ENCODE results near the gene GUCA1A. TPM values are rescaled to one million over a fixed set of nuclear protein-coding genes. Genes with fewer than 3 reads are reported as not detected.

Gene GUCA1A
- total RNA-seq: not detected

DNA sequence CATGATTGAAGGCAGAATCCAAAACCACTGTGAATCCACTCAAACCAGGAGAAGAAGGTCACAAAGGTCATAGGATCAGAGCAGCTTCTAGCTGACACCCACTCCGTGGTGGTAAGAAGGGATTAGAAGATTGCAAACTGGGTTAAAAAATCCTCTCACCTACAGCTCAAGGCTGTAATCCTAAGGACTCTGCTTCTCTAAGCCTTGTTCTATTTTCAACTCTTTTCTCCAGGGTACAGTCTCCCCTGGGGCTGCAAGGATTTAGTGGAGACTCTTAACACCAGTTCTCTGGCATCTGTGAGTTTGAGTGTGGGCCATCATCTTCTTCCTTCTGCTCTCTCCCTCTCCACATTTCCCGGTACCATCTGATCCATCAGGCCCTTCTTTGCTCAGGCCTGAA lies at the start of gene GUCA1A:
Gene GUCA1A (plus strand): TSS at position 264 of the 400 bp plus-strand sequence. CDS start 250 bp downstream, outside the sequence.
- DNase-seq (ENCODE audit: low read depth in 2 of 3, low spot score in 2 of 3): no peak

DNA sequence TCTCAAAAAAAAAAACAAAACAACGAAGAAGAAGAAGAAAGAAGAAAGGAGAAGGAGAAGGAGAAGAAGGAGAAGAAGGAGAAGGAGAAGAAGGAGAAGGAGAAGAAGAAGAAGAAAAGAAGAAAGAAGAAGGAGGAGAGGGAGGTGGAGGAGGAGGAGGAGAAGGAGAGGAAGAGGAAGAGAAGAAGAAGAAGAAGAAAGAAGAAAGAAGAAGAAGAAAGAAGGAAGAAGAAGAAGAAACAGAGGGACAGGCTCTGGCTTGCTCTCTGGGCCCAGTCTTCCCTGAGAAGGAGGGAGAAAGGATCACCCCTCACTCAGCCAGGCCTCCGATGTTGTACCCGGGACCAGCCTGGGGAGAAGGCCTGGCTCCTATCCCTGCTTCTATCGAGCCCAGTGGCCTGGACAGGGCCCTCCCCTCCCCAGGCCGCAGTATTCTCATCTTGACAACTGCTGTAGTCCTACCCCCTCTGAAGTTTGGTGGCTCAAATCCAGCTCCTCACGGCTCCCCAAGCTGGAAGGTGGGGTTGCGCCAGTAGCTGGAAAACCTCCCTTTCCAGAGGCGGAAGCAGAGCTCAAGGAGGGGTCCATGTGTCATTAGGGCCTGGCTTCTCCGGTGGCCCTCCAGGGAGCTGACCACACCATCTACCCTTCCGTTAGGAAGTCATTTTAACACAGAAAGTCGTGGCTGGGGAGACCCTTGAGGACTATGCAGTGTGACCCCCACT lies 49.6 kb upstream of the GUCA1A start:
- no peak for DNase-seq (ENCODE audit: low read depth in 2 of 3, low spot score in 2 of 3)

DNA sequence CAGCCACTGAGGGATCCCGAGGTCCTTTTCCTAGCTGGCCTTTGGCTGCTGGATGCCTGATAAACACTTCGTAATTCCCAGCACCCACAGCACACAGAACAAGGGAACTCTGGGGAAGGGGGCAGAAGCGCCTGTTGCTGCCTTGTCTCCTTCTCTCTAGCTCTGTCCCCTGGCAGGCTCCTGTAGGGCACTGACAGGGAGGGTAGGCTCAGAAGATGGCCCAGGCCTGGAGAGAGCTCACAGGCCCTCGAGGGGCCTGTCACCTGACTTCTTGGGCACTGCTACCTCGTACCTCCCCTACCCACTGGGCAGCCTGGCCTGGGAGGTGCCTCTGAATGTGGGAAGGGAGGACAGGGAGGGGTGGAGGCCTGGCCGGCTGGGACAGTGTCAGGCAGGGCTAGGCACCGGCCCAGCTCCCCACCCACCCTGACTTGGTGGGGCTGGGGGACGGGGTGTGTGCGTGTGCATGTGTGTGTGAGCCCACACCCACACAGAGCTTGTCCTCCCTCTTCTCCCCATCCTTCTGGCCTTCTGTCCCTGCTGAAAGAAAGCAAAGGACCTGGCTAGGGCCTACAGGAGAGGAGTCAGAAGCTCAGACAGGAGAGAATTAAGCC lies 48.8 kb upstream of the GUCA1A start:
- no peak for DNase-seq (ENCODE audit: low read depth in 2 of 3, low spot score in 2 of 3)

DNA sequence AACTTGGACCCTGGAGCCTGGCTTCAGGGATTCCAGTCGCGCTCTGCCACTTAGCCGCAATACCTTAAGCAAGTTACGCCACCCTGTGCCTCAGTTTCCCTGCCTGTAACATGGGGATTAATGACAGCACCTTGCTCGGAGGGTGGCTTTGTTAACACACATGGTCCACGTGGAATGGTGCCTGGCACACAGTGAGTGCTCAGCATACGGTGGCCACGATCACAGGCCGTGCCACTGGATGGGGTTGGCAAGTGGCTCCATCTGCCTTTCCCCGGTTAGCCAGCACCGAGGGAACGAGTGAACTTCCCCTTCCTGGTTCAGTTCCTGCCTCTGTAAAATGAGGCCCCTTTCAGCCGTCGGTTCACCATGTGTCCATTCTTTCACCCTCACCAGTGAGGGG lies 47.9 kb upstream of the GUCA1A start:
- peak in 1 of 3 donors; percentile 10 for DNase-seq (ENCODE audit: low read depth in 2 of 3, low spot score in 2 of 3)

DNA sequence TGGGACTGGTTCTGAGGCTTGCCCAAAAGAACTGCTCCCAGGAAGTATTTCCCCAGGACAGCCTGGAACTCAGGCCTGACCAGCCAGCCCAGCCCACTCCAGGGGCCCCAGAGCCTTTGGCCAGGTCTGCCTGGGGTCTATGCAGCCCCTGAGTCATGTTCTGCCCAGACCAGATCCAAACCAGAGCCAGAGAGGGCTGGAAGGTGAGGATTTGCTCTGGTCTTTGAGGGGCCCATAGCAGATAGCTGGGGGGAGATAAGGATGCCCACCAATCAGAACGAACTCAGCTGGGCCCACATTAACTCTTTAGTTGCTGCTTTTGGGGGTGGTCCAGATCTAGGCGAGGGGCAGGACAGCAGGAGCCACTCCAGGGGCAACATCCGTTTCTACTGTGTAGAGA lies 47.5 kb upstream of the GUCA1A start:
- no peak for DNase-seq (ENCODE audit: low read depth in 2 of 3, low spot score in 2 of 3)

DNA sequence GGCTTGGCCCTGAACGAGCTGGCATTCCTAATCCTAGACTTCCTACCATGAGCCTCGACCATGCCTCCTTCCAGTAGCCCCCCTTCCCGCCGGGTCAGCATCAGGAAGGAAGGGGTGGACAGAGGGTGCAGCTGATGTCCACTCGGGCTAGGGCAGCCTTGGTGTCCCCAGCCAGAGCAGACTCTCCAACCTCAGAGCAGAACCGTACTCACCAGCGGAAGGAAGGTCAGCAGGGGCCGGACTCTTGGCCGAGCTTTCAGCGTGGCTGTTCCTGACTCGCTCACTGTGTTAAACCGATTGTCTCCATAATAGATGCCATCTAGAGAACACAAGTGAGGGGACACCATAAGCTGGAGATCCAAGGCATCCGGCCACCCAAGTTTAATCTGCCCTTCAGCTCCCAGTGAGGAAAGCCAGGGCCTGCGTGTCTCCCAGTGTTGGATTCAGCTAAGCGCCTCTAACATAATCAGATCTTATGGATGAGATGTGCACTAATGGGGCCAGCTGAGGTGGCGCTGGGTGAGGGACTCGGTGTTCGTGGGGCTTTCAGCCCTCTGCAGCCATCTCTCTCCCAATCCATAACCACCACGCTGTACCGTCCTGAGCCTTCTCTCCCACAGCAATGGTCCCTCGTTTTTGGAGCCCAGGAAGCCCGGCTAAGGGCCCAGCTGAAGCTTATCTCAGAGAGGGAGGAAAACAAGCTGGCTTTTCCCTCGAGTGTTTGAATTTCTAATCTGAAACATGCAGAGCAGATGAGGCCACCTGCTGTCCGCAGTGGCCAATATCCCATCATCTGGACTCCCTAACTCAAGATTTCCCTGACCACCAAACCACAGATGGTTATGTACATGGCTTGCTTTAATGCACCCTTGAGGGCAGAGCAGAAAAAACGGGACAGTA lies 44.5 kb upstream of the GUCA1A start:
- no peak for DNase-seq (ENCODE audit: low read depth in 2 of 3, low spot score in 2 of 3)

DNA sequence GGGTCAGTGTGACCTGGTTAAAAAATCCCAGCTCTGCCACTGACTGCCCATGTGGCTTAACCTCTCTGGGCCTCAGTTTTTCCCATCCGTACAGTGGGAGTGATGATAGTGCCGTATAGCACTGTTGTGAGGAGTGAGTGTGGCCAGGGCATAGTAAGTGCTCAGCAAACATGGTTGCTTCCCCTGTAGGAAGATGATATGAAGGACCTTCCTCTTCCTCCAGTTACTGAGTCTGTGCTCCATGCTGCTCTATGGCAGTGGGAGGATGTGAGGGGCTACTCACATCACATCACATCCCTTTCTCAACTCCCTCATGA lies 43.8 kb upstream of the GUCA1A start:
- DNase-seq (ENCODE audit: low read depth in 2 of 3, low spot score in 2 of 3): no peak

DNA sequence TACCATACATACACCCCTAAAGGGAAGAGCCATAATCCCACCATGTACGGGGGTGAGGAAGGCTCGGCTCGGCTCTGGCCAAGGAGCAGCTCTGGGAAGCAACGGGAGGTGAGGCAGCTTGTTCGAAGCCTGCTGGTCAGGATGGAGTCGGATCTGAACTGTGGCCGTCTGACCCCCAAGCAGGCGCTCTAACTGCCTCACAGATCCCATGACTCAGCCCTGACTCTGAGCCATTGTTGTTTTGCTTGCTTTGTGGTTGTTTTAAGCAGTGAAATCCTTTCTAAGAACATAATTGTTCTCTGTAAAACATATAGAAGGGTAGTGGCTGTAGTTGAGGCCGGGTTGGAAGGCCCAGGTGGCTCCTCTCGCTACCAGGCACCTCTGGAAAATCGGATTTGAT lies 41.6 kb upstream of the GUCA1A start:
- DNase-seq (ENCODE audit: low read depth in 2 of 3, low spot score in 2 of 3): no peak

DNA sequence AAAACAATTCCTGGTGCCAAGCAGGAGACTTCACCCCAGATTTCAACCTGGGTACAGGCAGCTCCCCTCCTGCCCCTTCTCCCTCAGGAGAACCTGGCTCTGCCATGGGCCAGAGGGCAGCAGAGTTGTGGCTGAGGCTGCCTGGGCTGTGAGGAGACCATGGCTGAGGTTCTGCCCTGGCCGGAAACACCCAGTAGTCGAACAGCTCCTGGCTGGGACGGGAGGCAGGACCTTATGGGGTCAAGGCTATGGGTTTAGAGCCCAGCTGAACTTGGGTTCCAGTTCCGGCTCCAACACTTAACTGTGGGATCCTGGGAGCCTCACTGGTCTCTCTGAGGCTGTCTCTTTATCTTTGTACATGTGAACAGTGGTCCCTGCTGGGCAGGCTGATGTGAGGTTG lies 39.2 kb upstream of the GUCA1A start:
- DNase-seq (ENCODE audit: low read depth in 2 of 3, low spot score in 2 of 3): no peak

DNA sequence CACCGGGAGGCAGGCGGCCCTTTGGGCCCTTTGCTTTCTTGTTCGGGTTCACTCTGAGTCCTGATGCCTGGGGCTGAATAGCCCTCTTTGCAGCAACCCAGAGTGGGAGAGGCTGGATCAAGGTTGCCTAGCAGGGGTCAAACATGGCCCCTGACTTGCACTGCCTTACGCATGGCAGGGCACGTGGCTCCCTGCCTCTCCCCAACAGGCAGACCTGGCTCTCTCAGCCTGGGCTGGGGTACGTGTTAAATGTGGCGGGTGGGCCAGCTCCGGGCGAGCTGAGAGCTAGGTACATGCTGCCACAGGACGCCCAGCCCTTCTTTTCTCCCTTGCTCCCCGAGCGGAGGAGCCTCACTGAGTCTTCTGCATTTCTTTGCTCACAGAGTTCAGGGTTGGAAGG lies 38.0 kb upstream of the GUCA1A start:
- DNase-seq (ENCODE audit: low read depth in 2 of 3, low spot score in 2 of 3): no peak

DNA sequence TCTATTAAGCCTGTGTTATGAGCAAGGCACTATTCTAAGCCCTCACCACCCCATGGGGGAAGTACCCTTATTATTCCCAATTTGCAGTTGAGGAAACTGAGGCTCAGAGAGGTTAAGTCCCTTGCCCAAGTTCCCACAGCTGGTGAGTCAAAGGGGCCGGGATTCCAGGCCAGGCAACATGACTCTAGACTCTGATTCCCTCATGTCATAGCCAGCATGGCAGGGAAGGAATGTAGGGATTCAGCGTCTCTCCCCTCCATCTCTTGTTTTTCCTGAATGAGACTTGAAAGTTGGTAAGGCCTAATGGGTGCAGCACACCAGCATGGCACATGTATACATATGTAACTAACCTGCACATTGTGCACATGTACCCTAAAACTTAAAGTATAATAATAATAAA lies 37.4 kb upstream of the GUCA1A start:
- DNase-seq (ENCODE audit: low read depth in 2 of 3, low spot score in 2 of 3): no peak

DNA sequence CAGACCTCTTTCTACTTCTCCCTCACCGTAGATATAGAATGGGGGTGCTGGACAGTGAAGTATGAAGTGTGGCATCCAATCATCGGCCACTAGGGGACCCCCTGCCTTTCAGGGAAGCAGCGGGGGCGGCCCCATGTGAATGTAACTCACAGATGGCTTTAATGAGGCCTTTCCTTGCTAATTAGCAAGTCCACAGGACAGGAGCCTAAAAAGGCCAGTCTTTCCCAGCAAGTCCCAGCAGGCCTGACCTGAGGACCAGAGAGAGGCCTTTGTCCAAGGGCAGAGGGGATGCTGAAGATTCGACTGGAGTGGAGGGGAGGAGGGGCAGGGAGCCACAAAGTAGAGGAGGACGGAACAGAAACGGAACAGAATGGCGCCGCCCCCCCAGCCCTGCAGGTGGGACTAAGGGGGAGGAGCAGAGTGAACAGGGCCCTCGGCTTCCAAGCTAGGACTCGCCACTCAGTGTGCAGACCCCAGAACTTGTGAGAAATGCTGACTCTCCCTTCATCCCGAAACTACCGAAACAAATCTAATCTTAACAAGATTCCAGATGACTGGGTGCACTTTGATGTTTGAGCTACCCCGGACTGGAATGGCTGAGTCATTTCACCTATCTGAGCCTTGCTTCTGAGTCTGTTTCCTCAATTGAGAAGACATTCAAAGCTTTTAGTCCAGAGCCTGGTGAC lies 36.5 kb upstream of the GUCA1A start:
- DNase-seq (ENCODE audit: low read depth in 2 of 3, low spot score in 2 of 3): peak in 2 of 3 donors; percentile 78 to 91

DNA sequence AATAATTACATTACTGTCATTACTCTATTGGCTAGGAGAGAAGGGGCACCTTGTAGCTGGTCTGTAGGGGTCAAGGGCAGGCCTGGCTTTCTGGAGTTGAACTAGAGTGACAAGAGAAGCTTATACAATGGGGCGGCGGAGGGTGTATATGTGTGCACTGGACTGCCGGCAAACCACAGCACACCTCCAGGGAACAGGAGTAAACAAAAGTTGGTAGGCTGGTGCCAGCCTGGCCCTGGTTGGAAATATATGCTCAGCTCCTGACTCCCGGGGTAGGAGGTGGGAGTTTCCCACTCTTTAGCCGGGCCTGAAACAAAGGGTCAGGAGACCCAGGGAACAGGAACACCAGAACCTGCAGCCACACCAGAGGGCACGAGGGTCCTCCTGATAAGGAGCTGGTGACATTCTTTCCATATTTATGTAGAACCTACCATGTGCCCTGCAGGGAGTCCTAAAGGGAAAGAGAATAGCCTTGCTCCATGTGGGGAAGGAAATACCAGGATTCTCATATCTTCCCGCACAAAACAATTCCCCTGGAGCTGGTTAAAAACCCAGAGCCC lies 35.9 kb upstream of the GUCA1A start:
- DNase-seq (ENCODE audit: low read depth in 2 of 3, low spot score in 2 of 3): no peak

DNA sequence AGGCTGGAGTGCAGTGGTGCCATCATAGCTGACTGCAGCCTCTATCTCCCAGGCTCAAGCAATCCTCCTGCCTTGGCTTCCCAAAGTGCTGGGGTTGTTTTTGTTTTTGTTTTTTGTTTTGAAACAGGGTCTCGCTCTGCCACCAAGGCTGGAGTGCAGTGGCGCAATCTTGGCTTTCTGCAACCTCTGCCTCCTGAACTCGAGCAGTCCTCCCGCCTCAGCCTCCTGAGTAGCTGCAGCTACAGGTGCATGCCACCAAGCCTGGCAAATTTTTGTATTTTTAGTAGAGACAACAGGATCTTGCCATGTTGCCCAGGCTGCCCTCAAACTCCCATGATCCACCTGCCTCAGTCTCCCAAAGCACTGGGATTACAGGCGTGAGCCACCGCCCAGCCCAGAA lies 35.0 kb upstream of the GUCA1A start:
- no peak for DNase-seq (ENCODE audit: low read depth in 2 of 3, low spot score in 2 of 3)

DNA sequence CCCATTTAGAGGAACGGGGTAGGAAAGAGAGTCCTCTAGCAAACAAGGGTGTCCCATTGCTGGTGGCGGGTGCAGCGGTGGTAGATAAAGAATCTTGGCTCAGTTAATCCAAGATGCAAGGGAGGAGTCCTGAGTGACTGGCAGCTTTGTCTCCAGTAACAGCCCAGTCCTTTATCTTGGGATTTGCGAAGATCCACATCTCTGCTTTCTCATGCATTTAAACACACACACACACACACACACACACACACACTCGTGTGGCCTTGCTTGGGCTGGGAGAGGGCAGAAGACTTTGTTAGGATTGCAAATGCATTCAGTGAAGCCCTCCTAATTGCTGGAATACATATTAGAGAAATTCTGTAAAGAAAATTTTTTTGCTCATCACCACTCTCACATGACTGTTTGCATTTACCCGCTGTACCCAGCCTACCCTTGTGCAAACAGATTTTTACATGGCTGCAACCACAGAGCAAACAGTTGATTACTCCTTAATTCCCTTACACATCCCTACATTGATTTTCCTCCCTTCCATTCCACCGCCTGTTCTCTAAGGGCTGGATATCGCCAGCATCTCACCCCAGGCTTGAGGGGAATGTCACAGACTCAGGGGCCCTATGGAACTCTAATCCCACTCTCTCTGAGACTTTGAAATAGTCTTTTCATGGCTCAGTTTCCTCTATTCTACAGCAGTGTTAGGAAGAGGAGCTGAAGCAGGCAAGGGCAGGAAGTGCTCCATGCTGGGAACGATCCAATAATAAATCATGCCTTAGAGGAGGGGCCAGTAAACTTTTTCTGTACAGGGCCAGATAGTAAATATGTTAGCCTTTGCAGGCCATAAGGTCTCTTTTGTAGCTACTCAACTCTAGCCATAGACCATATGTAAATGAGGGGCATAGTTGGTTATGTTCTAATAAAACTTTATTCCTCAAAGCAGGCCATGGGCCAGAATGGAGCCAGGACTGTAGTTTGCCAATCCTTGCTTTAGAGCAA lies 34.2 kb upstream of the GUCA1A start:
- no peak for DNase-seq (ENCODE audit: low read depth in 2 of 3, low spot score in 2 of 3)

DNA sequence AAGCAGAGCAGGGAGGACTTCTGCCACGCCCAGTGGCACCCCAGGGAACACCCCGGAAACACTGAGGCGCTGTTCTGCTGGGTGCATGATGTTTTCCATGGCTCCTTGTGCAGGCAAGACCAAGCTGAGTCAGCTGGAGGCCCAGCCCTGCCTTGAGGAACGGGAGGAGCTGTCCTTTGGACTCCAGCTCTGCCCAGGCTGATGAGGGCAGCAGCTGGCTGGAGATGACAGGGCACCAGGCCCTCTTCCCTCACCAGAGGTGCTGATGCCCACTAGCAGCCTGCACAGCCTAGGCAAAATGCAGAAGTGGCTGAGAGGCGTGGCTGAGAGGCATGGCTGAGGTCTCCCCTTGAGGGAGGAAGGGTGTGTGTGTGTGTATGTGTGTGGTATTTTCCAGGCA lies 33.1 kb upstream of the GUCA1A start:
- peak in 2 of 3 donors; percentile 50 to 79 for DNase-seq (ENCODE audit: low read depth in 2 of 3, low spot score in 2 of 3)

DNA sequence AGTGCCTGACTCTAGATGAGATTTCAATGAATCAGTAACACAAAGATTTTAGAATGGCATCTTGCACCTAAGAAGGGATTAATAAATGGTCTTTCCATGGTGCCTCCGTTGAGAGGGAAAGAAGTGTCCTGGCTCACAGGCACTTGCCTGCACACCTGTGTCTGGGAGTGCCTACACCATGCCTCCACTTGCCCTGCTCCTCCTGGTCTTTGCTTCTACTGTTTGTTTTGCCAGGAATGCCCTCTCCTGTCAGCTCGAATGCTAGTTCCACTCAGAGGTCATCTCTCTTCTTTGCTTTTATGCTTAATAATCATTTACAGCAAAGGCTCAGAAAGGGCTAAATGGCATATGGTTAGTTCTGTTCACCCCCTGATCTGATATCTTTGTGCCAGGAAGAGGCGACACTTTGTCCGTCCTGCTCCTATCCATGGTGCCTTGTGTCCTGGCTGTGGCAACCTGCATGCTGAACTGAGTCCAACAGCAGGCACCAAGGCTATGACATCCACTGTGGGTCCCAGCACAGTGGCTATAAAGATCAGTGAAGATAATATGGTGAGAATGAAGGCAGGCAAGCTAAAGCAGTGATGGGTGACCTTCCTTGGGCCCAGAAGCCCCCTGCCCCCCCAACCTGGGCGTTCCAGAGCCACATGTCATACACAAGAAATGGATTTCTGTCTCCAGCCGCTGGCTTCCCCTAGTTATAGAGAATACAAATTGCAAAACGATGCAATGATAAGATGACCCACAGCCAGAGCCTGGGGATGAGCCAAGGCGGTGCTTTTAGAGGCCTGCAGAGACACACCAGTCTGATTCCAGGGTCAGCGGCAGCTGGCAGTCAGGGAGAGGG lies 32.2 kb upstream of the GUCA1A start:
- DNase-seq (ENCODE audit: low read depth in 2 of 3, low spot score in 2 of 3): no peak

DNA sequence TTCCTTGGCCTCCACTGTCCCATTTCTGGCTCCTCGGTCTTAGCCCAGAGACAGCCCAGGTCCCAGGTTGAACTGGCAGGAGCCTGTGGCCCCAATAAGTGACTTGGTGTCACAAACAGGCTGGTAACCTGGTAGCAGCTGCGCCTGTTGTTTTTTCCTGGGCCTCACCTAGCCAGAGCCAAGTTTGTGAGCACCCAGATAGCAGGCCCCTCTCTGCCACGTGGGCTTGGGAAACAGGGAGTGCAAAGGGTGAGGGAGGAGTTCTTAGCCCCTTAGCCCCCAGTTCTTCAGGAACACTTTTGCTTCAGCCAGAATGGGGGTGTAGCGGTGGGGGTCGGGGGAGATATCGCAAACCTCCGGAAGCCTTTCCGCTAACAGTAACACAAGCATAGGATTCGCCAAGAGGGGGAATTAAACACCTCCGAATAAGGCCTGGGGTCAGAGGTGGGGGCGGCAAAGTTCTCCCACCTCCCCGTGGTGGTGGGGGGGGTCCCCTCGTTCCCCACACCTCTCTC lies 31.5 kb upstream of the GUCA1A start:
- no peak for DNase-seq (ENCODE audit: low read depth in 2 of 3, low spot score in 2 of 3)
